WTC11 (cell line): ENCODE data around the gene ATAD2B. TPM values are rescaled to one million over a fixed set of nuclear protein-coding genes. Genes with fewer than 3 reads are reported as not detected.

Experiments used
- ATAC-seq: fragments of 200-7000 bp; cut with Tn5 transposase; 2 replicates; pipeline ENCODE4 v1.10.0; 2021; ENCODE audit warnings: mild to moderate bottlenecking, moderate library complexity
- CTCF ChIA-PET: fragments of 300-600 bp; sonication (Branson Sonifier 250); formaldehyde crosslinking; loops from one replicate; lab custom pipeline; 2021; ENCODE audit warnings: antibody characterized with exemption; lab: Charles Lee
- POLR2A ChIA-PET: fragments of 350-600 bp; sonication (Branson Sonifier 250); formaldehyde crosslinking; loops from one replicate; lab custom pipeline; 2021; ENCODE audit warnings: antibody characterized with exemption; lab: Charles Lee
- DNase-seq: peaks from one replicate; pipeline ENCODE4 v3.0.0; 2021; ENCODE audit warnings: low spot score
- H3K27ac Mint-ChIP-seq: 2 replicates; pipeline ENCODE4 v1.8.0; 2021; ENCODE audit warnings: mixed read lengths
- H3K27me3 Mint-ChIP-seq: 2 replicates; pipeline ENCODE4 v1.8.0; 2021; ENCODE audit warnings: low read depth, mild to moderate bottlenecking, moderate library complexity, mixed read lengths
- H3K36me3 Mint-ChIP-seq: 2 replicates; pipeline ENCODE4 v1.8.0; 2021; ENCODE audit warnings: mixed read lengths
- H3K4me1 Mint-ChIP-seq: 2 replicates; pipeline ENCODE4 v1.8.0; 2022; ENCODE audit warnings: mixed read lengths
- H3K4me3 Mint-ChIP-seq: 2 replicates; pipeline ENCODE4 v1.8.0; 2021; ENCODE audit warnings: mild to moderate bottlenecking, moderate library complexity, mixed read lengths
- H3K9me3 Mint-ChIP-seq: 2 replicates; pipeline ENCODE4 v1.8.0; 2021; ENCODE audit warnings: mixed read lengths
- CBFB ChIP-seq: sonication (generic); formaldehyde crosslinking; IDR thresholded peaks from 2 replicates; pipeline ENCODE4 v1.8.1; 2022; ENCODE audit warnings: mild to moderate bottlenecking, low read depth, missing genetic modification reagents
- ELF4 ChIP-seq: sonication (generic); formaldehyde crosslinking; IDR thresholded peaks from 2 replicates; pipeline ENCODE4 v1.8.1; 2022; ENCODE audit warnings: low read depth, mild to moderate bottlenecking, moderate library complexity, missing genetic modification reagents
- ETV6 ChIP-seq: sonication (generic); formaldehyde crosslinking; IDR thresholded peaks from 2 replicates; pipeline ENCODE4 v1.8.1; 2022; ENCODE audit warnings: mild to moderate bottlenecking, missing genetic modification reagents
- GRHL2 ChIP-seq: fragments of 250-450 bp; sonication (Bioruptor Pico); IDR thresholded peaks from 2 replicates; pipeline ENCODE4 v1.8.0; 2022; ENCODE audit warnings: mild to moderate bottlenecking, moderate library complexity; ENCODE audit not compliant: insufficient replicate concordance, severe bottlenecking
- MYBL2 ChIP-seq: sonication (generic); formaldehyde crosslinking; IDR thresholded peaks from 2 replicates; pipeline ENCODE4 v1.8.1; 2023; ENCODE audit warnings: mild to moderate bottlenecking, moderate library complexity, missing genetic modification reagents
- NR1H2 ChIP-seq: sonication (generic); formaldehyde crosslinking; IDR thresholded peaks from 2 replicates; pipeline ENCODE4 v1.9.0; 2021; ENCODE audit warnings: mild to moderate bottlenecking, moderate library complexity, missing genetic modification reagents
- ZBTB21 ChIP-seq: sonication (generic); formaldehyde crosslinking; IDR thresholded peaks from 2 replicates; pipeline ENCODE4 v1.8.1; 2023; ENCODE audit warnings: mild to moderate bottlenecking, missing genetic modification reagents, borderline replicate concordance
- total RNA-seq: library from RNA; stranded (reverse); gene quantifications from 3 replicates; pipeline ENCODE4 v1.2.3, GENCODE V29; 2021
- TF ChIP-seq, protein P1 (sequence below): sonication (generic); formaldehyde crosslinking; IDR thresholded peaks from 2 replicates; pipeline ENCODE4 v1.8.1; 2023; ENCODE audit warnings: mild to moderate bottlenecking, missing genetic modification reagents, borderline replicate concordance
- TF ChIP-seq, protein P2 (sequence below): sonication (generic); formaldehyde crosslinking; IDR thresholded peaks from 2 replicates; pipeline ENCODE4 v1.8.1; 2023; ENCODE audit warnings: mild to moderate bottlenecking, missing genetic modification reagents, moderate library complexity
- TF ChIP-seq, protein P3 (sequence below): sonication (generic); formaldehyde crosslinking; IDR thresholded peaks from 2 replicates; pipeline ENCODE4 v1.8.0; 2022; ENCODE audit warnings: mild to moderate bottlenecking, missing genetic modification reagents
- TF ChIP-seq, protein P4 (sequence below): fragments of 200-600 bp; IDR thresholded peaks from 2 replicates; pipeline ENCODE4 v1.8.0; 2022; ENCODE audit warnings: antibody characterized with exemption
- TF ChIP-seq, protein P5 (sequence below): sonication (generic); formaldehyde crosslinking; IDR thresholded peaks from 2 replicates; pipeline ENCODE4 v1.8.1; 2023; ENCODE audit warnings: mild to moderate bottlenecking, missing genetic modification reagents
- TF ChIP-seq, protein P6 (sequence below): sonication (generic); formaldehyde crosslinking; IDR thresholded peaks from 2 replicates; pipeline ENCODE4 v1.8.0; 2023; ENCODE audit warnings: missing genetic modification reagents, mild to moderate bottlenecking, borderline replicate concordance
- TF ChIP-seq, protein P7 (sequence below): sonication (generic); formaldehyde crosslinking; IDR thresholded peaks from 2 replicates; pipeline ENCODE4 v1.8.1; 2023; ENCODE audit warnings: mild to moderate bottlenecking, missing genetic modification reagents, moderate library complexity

ATAD2B gene
- total RNA-seq, 1 experiment from 2014 or later: 21.5 TPM

DNA sequence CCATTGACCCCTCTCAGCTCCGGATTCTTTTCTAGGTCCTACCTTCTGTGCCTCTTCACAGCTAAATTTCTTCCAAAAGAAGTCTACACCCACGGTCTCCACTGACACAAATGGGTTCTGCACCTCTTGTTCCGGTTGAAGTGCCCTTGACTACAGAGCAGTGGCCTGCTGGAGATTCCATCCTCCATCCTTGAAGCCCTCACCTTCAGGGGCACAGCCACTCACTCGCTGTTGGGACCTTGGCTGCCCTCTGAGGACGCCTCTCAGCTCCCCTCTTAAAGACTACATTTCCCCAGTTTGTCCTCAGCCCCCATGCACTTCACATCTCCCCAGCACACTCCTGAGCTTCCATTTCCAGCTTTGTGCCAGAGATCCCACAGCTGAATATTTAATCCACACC, 226.3 kb downstream of the ATAD2B start (continued):
- TF ChIP-seq, protein P1, sequence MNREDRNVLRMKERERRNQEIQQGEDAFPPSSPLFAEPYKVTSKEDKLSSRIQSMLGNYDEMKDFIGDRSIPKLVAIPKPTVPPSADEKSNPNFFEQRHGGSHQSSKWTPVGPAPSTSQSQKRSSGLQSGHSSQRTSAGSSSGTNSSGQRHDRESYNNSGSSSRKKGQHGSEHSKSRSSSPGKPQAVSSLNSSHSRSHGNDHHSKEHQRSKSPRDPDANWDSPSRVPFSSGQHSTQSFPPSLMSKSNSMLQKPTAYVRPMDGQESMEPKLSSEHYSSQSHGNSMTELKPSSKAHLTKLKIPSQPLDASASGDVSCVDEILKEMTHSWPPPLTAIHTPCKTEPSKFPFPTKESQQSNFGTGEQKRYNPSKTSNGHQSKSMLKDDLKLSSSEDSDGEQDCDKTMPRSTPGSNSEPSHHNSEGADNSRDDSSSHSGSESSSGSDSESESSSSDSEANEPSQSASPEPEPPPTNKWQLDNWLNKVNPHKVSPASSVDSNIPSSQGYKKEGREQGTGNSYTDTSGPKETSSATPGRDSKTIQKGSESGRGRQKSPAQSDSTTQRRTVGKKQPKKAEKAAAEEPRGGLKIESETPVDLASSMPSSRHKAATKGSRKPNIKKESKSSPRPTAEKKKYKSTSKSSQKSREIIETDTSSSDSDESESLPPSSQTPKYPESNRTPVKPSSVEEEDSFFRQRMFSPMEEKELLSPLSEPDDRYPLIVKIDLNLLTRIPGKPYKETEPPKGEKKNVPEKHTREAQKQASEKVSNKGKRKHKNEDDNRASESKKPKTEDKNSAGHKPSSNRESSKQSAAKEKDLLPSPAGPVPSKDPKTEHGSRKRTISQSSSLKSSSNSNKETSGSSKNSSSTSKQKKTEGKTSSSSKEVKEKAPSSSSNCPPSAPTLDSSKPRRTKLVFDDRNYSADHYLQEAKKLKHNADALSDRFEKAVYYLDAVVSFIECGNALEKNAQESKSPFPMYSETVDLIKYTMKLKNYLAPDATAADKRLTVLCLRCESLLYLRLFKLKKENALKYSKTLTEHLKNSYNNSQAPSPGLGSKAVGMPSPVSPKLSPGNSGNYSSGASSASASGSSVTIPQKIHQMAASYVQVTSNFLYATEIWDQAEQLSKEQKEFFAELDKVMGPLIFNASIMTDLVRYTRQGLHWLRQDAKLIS (CRISPR knock-in tag): no peak
- TF ChIP-seq, protein P2, sequence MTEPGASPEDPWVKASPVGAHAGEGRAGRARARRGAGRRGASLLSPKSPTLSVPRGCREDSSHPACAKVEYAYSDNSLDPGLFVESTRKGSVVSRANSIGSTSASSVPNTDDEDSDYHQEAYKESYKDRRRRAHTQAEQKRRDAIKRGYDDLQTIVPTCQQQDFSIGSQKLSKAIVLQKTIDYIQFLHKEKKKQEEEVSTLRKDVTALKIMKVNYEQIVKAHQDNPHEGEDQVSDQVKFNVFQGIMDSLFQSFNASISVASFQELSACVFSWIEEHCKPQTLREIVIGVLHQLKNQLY (CRISPR knock-in tag): no peak
- TF ChIP-seq, protein P3, sequence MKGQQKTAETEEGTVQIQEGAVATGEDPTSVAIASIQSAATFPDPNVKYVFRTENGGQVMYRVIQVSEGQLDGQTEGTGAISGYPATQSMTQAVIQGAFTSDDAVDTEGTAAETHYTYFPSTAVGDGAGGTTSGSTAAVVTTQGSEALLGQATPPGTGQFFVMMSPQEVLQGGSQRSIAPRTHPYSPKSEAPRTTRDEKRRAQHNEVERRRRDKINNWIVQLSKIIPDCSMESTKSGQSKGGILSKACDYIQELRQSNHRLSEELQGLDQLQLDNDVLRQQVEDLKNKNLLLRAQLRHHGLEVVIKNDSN (CRISPR knock-in tag): no peak
- TF ChIP-seq, protein P4, sequence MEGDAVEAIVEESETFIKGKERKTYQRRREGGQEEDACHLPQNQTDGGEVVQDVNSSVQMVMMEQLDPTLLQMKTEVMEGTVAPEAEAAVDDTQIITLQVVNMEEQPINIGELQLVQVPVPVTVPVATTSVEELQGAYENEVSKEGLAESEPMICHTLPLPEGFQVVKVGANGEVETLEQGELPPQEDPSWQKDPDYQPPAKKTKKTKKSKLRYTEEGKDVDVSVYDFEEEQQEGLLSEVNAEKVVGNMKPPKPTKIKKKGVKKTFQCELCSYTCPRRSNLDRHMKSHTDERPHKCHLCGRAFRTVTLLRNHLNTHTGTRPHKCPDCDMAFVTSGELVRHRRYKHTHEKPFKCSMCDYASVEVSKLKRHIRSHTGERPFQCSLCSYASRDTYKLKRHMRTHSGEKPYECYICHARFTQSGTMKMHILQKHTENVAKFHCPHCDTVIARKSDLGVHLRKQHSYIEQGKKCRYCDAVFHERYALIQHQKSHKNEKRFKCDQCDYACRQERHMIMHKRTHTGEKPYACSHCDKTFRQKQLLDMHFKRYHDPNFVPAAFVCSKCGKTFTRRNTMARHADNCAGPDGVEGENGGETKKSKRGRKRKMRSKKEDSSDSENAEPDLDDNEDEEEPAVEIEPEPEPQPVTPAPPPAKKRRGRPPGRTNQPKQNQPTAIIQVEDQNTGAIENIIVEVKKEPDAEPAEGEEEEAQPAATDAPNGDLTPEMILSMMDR: no peak
- TF ChIP-seq ELF4 (CRISPR knock-in tag) (no peak), CBFB (CRISPR knock-in tag) (no peak)

DNA sequence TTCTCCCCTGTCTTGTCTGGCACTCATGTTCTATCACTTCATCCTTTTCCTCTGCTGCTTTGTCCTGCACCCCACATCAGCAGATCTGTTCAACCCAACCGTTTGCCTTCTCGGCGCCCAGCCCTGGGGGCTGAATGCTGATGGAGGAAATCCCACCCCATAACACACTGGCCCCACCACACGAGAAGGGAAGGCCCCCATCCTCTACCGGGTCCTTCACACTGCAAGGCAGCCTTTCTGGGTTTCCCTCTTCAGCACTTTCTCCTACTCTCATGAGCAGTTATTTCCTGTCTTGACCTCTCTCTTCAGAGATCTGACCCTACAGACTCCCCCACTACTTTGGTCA, 227.4 kb downstream of the ATAD2B start:
- Mint-ChIP-seq H3K27ac (no peak overlapping the region), H3K9me3 (peaks cover 13% of the 10 kb centered on the region), H3K4me1 (peaks cover 14% of the 10 kb centered on the region), H3K4me3 (no peak overlapping the region), H3K27me3 (no peaks in the 10 kb centered on the region), H3K36me3 (peaks cover 24% of the 10 kb centered on the region)
- DNase-seq (no peak), ATAC-seq (no peak)
- TF ChIP-seq, protein P5, sequence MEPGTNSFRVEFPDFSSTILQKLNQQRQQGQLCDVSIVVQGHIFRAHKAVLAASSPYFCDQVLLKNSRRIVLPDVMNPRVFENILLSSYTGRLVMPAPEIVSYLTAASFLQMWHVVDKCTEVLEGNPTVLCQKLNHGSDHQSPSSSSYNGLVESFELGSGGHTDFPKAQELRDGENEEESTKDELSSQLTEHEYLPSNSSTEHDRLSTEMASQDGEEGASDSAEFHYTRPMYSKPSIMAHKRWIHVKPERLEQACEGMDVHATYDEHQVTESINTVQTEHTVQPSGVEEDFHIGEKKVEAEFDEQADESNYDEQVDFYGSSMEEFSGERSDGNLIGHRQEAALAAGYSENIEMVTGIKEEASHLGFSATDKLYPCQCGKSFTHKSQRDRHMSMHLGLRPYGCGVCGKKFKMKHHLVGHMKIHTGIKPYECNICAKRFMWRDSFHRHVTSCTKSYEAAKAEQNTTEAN (CRISPR knock-in tag): no peak
- TF ChIP-seq, protein P6, sequence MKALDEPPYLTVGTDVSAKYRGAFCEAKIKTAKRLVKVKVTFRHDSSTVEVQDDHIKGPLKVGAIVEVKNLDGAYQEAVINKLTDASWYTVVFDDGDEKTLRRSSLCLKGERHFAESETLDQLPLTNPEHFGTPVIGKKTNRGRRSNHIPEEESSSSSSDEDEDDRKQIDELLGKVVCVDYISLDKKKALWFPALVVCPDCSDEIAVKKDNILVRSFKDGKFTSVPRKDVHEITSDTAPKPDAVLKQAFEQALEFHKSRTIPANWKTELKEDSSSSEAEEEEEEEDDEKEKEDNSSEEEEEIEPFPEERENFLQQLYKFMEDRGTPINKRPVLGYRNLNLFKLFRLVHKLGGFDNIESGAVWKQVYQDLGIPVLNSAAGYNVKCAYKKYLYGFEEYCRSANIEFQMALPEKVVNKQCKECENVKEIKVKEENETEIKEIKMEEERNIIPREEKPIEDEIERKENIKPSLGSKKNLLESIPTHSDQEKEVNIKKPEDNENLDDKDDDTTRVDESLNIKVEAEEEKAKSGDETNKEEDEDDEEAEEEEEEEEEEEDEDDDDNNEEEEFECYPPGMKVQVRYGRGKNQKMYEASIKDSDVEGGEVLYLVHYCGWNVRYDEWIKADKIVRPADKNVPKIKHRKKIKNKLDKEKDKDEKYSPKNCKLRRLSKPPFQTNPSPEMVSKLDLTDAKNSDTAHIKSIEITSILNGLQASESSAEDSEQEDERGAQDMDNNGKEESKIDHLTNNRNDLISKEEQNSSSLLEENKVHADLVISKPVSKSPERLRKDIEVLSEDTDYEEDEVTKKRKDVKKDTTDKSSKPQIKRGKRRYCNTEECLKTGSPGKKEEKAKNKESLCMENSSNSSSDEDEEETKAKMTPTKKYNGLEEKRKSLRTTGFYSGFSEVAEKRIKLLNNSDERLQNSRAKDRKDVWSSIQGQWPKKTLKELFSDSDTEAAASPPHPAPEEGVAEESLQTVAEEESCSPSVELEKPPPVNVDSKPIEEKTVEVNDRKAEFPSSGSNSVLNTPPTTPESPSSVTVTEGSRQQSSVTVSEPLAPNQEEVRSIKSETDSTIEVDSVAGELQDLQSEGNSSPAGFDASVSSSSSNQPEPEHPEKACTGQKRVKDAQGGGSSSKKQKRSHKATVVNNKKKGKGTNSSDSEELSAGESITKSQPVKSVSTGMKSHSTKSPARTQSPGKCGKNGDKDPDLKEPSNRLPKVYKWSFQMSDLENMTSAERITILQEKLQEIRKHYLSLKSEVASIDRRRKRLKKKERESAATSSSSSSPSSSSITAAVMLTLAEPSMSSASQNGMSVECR: no peak
- no peak for TF ChIP-seq ZBTB21 (CRISPR knock-in tag)
- TF ChIP-seq MYBL2 (CRISPR knock-in tag): no peak
- TF ChIP-seq ETV6 (CRISPR knock-in tag): no peak
- TF ChIP-seq, protein P4: no peak
- TF ChIP-seq CBFB (CRISPR knock-in tag): no peak
- TF ChIP-seq, protein P7, sequence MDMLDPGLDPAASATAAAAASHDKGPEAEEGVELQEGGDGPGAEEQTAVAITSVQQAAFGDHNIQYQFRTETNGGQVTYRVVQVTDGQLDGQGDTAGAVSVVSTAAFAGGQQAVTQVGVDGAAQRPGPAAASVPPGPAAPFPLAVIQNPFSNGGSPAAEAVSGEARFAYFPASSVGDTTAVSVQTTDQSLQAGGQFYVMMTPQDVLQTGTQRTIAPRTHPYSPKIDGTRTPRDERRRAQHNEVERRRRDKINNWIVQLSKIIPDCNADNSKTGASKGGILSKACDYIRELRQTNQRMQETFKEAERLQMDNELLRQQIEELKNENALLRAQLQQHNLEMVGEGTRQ: no peak
- no peak for TF ChIP-seq GRHL2 (CRISPR knock-in tag)
- TF ChIP-seq NR1H2 (CRISPR knock-in tag): no peak
- ChIA-PET POLR2A (no interaction called here), CTCF (interaction anchor here (1.3 kb wide), 1 partner anchor 75 kb away, joined by 4 read pairs; no protein-coding TSS in a partner anchor)
